ENCODE measurements around the gene TGFBR1.

Gene TGFBR1

GRCh38 chr9:99104459-99105151, at the start of gene TGFBR1:
TSS of gene TGFBR1 (plus strand) at chr9:99105113. CDS start at chr9:99105206, 93 bp downstream.
- peak; percentile 52 to 98 (median 90) for DNase-seq

- no peak for DNase-seq
Measured at GRCh38 chr9:99055384-99055783, 49.5 kb upstream of the TGFBR1 start.

- no peak for DNase-seq
Measured at GRCh38 chr9:99056186-99056585, 48.7 kb upstream of the TGFBR1 start.

- DNase-seq, result no peak
Measured at GRCh38 chr9:99056886-99057664, 47.8 kb upstream of the TGFBR1 start.

GRCh38 chr9:99057665-99058625, 47.0 kb upstream of the TGFBR1 start:
- DNase-seq, result peak in 12 of 51 donors; percentile 7 to 19 (median 9)

GRCh38 chr9:99058964-99059921, 45.7 kb upstream of the TGFBR1 start:
- peak in 3 of 51 donors; percentile 3 to 15 (median 8) for DNase-seq

GRCh38 chr9:99060621-99061020, 44.3 kb upstream of the TGFBR1 start:
- DNase-seq, result no peak

- no peak for DNase-seq
Measured at GRCh38 chr9:99062549-99062948, 42.4 kb upstream of the TGFBR1 start.

GRCh38 chr9:99063522-99063921, 41.4 kb upstream of the TGFBR1 start:
- DNase-seq, result no peak

GRCh38 chr9:99066571-99066970, 38.3 kb upstream of the TGFBR1 start:
- DNase-seq, result no peak

GRCh38 chr9:99069075-99069474, 35.8 kb upstream of the TGFBR1 start:
- DNase-seq, result no peak

GRCh38 chr9:99069546-99069945, 35.4 kb upstream of the TGFBR1 start:
- no peak for DNase-seq

- no peak for DNase-seq
Measured at GRCh38 chr9:99070681-99071080, 34.2 kb upstream of the TGFBR1 start.

- no peak for DNase-seq
Measured at GRCh38 chr9:99071313-99072039, 33.4 kb upstream of the TGFBR1 start.

GRCh38 chr9:99072040-99072394, 32.9 kb upstream of the TGFBR1 start:
- DNase-seq, result no peak

- no peak for DNase-seq
Measured at GRCh38 chr9:99073347-99073746, 31.6 kb upstream of the TGFBR1 start.

- no peak for DNase-seq
Measured at GRCh38 chr9:99073985-99074901, 30.7 kb upstream of the TGFBR1 start.

- DNase-seq, result no peak
Measured at GRCh38 chr9:99074902-99075245, 30.0 kb upstream of the TGFBR1 start.

All from hypothalamus (tissue), 51 donors.